Measurements from ENCODE around the gene FAT4.

- TF ChIP-seq RAD21 (IDR thresholded peaks at IDR 0.05; ENCODE audit: low read length) (no peak), POLR2A (IDR thresholded peaks at IDR 0.05; ENCODE audit: low read depth, low read length) (no peak), CTCF (conservative IDR thresholded peaks at IDR 0.05; ENCODE audit: low read depth, low read length) (no peak), CHD1 (IDR thresholded peaks at IDR 0.05; ENCODE audit: low read depth, low read length) (no peak)
Measured at GRCh38 chr4:125276811-125277210, 37.9 kb upstream of the FAT4 start.
